Esophagus muscularis mucosa (tissue), 4 donors: ENCODE results near the gene EPOP.

ENCODE experiments used
- EP300 ChIP-seq: sonication (generic); formaldehyde crosslinking; IDR thresholded peaks from one replicate; pipeline ENCODE4 v1.6.1; 2017; ENCODE audit warnings: antibody characterized with exemption
- POLR2A ChIP-seq: fragments of 450-650 bp; IDR thresholded peaks from one replicate; pipeline ENCODE4 v1.6.1; 2017; ENCODE audit warnings: antibody characterized with exemption, moderate library complexity, mild to moderate bottlenecking, low read depth
- POLR2AphosphoS5 ChIP-seq, 2 donors: sonication (generic); formaldehyde crosslinking; IDR thresholded peaks; one replicate each; pipeline ENCODE4 v1.6.1; 2017; ENCODE audit warnings: antibody characterized with exemption in 2 of 2
- TF ChIP-seq, protein P1 (sequence below), 3 experiments: fragments of 200-600 bp in 2 of 3; fragments of 450-650 bp in 1 of 3; sonication (generic) in 2 of 3; IDR thresholded peaks; one replicate each; pipeline ENCODE4 v1.5.1; 2017 to 2019; ENCODE audit warnings: antibody characterized with exemption in 3 of 3, mild to moderate bottlenecking in 2 of 3, moderate library complexity in 1 of 3

DNA sequence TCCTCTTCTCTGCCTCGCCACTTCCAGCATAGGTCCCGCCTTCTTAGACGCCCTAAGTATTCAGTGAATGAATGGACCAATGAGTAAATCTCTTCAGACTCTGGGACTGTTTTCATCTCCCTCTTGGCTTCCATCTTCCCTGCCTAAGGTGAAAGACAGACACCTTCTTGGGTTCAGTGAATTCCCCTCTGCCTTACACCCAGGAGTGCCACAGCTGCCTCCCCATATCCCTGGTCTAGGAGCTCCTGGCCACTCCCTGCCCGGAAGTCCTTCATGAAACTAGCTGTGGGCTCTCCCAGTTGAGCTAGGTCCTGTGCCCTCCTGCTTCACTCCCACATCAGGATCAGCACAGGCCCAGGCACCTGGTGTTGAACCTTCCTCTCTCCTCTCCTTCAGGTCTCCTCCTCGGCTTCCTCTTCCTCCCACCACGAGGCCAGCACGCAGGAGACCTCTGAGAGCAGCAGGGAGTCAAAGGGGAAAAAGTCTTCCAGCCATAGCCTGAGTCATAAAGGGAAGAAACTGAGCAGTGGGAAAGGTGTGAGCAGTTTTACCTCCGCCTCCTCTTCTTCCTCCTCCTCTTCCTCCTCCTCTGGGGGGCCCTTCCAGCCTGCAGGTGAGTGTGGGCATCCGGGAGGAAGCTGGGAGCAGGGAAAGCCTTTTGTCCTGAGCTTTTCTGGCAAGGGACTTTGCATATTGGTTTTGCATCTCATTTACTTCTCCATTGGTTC lies 40.6 kb upstream of the EPOP start:
- TF ChIP-seq, protein P1, sequence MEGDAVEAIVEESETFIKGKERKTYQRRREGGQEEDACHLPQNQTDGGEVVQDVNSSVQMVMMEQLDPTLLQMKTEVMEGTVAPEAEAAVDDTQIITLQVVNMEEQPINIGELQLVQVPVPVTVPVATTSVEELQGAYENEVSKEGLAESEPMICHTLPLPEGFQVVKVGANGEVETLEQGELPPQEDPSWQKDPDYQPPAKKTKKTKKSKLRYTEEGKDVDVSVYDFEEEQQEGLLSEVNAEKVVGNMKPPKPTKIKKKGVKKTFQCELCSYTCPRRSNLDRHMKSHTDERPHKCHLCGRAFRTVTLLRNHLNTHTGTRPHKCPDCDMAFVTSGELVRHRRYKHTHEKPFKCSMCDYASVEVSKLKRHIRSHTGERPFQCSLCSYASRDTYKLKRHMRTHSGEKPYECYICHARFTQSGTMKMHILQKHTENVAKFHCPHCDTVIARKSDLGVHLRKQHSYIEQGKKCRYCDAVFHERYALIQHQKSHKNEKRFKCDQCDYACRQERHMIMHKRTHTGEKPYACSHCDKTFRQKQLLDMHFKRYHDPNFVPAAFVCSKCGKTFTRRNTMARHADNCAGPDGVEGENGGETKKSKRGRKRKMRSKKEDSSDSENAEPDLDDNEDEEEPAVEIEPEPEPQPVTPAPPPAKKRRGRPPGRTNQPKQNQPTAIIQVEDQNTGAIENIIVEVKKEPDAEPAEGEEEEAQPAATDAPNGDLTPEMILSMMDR (IDR thresholded peaks at IDR 0.05): no peak
- TF ChIP-seq POLR2A (no peak), POLR2AphosphoS5 (IDR thresholded peaks at IDR 0.05) (no peak), EP300 (no peak)
